ENCODE measurements around the gene CSNK2A1. TPM values are rescaled to one million over a fixed set of nuclear protein-coding genes. Genes with fewer than 3 reads are reported as not detected.
"Not testable (repeated sequence)": the region's sequence is repeated elsewhere in the genome, so short reads cannot be mapped to it uniquely, and the experiment has no call there.

Gene CSNK2A1
- total RNA-seq, 1 donor from 2014 or later = 160 TPM

GRCh38 chr20:458776-459175 is 84.8 kb downstream of the CSNK2A1 start:
- DNase-seq (ENCODE audit: low spot score) = no peak

DNA sequence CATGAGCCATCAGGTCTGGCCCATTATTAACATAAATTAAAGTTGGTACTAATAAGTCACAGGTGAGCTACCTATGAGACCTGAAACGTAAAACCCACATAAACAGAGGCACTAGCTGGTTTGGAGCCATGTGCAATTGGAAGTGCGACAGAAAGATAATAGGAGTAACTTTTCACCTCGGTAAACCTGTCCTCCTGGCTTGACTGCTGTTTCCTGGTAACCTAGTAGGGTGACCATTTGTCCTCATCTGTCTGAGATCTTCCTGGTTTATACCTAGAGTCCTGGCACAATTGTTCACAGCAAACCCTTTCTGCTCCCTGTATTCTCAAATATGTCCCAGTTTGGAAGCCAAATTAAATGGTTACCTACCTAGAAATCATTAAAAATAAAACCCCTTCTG is 88.6 kb downstream of the CSNK2A1 start:
- no peak for DNase-seq (ENCODE audit: low spot score)

DNA sequence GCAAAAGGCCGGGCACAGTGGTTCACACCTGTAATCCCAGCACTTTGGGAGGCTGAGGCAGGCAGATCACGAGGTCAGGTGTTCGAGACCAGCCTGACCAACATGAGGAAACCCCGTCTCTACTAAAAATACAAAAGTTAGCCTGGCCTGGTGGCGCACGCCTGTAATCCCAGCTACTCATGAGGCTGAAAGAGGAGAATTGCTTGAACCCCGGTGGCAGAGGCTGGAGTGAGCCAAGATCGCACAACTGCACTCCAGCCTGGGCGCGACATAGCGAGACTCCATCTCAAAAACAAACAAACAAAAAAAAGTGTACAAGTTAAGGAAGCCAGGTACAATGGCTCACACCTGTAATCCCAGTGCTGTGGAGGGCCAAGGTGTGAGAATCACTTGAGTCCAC is 91.6 kb downstream of the CSNK2A1 start:
- DNase-seq (ENCODE audit: low spot score) = not testable (repeated sequence)

DNA sequence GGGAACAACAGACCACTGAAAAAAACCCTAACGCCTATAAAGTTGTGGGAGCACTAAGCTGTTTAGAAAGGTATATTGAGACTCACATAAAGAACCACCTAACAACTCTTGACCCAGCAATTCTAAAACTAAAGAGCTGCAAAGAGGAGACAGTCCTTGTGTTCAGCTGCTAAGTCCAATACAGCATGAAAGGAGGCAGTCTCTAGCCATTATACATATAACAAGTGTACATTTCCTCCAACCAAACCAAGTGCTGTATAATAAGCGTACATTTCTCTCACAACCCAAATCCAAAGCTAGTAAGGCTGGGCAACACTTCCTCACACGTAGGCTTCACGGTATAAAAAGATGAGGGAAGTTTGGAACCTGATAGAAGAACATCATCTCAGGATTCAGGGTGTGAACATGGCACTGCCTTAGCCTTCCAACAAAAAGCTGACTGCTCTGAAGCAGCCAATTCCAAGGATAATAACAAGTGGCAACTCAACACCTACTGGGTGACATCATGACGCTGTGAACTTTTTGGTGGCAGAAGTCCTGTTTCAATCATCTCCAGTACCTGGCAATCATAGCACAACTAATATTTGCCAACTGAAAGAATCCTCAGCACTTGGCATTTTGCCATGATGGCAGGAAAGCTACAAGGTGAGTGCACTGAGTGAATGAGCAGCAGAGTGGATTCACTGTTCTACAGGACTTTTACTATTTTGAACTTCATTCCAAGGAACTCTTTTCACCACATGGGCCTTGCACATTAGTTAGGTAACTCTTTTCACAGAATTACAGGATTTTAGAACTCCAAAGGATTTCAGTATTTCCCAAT is 97.9 kb downstream of the CSNK2A1 start:
- DNase-seq (ENCODE audit: low spot score) = no peak

GRCh38 chr20:444862-445426 is 98.6 kb downstream of the CSNK2A1 start:
- no peak for DNase-seq (ENCODE audit: low spot score)

- DNase-seq (ENCODE audit: low spot score) = no peak
Observed at GRCh38 chr20:444117-444516, 99.5 kb downstream of the CSNK2A1 start.

- no peak for DNase-seq (ENCODE audit: low spot score)
Observed at GRCh38 chr20:443223-443775, 100.3 kb downstream of the CSNK2A1 start.

DNA sequence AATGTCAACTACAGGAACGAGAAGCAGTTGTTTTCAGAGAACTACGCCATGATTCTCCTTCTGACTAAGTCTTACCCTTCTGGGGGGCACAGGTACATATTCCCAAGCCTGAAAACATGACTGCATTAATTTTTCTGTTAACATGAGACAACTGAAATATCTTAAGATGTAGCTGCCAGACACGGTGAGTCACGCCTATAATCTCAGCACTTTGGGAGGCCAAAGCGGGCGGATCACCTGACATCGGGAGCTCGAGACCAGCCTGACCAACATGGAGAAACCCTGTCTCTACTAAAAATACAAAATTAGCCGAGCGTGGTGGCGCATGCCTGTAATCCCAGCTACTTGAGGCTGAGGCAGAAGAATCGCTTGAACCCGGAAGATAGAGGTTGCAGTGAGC is 103.0 kb downstream of the CSNK2A1 start:
- no peak for DNase-seq (ENCODE audit: low spot score)

DNA sequence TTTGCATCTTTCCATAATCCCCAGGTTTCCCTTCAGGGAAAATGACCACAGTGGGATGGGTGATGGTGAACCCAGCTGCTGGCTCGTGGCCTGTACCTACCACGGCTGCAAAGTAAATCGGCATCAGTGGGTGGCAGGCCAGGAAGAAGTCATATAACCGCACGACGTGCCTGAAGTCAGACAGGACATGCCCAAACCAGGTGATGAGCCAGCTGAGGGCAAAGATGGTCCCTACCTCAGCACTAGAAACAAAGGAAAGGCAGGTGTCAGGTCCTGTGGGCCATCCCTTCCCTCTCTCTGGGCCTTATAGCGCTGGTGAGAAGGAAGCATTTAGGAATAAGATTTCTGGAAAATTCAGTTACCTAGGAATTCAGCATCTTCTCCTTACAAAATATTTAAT is 103.4 kb downstream of the CSNK2A1 start:
- no peak for DNase-seq (ENCODE audit: low spot score)

DNA sequence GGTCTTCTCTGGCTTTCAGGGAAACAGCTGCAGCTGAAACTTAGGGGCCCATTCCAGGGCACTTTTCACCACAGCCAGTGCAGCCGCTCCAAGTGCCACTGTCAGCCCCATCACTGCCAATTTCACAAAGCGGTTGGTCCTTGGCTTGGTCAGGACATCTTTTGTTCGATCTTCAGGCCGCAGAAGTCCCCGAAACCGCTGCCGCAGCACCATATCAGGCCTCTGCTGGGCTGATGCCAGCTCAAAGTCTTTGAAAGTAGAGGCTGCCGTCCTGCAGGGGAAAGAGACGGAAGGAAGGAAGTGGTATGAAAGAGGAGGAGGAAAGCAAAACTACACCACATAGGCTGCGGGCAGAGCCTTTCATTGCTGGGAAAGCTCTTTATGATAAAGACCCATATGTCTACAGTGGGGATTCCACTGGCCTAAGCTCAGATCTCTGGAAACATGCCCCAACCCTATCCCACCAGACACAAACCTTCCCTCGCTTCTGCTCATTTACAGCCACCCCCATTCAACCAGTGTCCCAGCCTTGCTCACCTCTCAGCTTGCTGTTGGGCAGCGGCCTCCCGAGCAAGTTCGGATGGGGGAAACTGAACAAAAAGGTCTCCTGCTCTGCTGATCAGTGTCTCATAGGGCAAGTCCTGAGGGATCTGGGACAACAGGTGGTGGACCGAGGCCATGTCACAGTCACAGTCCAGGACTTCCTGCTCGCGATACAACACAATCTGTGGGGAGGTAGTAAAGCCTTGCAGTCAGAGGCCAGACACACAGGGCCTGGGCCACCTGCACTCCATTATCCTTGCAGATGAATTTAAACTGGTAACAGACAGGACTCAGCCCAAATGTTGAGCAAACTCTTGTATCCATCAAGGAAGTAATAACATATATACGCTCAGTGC is 104.8 kb downstream of the CSNK2A1 start:
- DNase-seq (ENCODE audit: low spot score) = no peak

GRCh38 chr20:437787-438486 is 105.7 kb downstream of the CSNK2A1 start:
- no peak for DNase-seq (ENCODE audit: low spot score)

DNA sequence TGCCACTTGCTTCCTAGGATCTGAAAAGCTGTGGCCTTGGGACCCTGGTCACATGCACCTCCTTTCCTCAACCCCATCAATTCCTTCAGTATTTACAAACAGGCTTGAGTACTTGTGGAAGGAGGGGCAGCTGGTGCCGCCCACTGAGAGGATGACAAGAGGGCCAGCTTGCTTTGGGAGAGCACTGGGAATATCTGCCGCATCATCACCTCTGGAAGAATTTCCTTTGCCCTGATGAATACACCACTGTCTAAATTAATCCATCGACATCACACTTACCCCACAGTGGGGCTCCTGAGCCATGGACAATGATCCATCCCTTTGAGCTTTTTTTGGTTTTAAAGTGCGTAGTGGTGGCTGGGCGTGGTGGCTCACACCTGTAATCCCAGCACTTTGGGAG is 107.1 kb downstream of the CSNK2A1 start:
- no peak for DNase-seq (ENCODE audit: low spot score)

DNA sequence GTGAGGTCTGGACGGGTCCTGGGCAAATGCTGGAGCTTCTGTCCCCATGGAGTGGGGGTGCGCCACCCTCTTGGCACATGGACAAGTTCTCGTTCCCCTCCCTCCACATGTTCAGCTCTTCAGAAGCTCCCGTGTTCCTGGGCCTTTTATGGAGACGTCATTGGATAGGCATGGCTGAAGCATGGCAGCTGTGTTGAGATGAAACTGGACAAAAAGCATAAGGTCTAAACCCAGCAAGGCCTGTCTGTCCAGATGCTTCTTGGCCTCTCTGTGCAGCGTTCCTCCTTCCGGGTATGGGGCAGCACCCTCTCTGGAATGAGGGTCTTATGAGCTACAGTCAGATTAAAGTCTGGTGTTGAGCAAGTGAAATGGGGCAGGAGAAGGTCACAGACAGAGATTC is 108.0 kb downstream of the CSNK2A1 start:
- no peak for DNase-seq (ENCODE audit: low spot score)

DNA sequence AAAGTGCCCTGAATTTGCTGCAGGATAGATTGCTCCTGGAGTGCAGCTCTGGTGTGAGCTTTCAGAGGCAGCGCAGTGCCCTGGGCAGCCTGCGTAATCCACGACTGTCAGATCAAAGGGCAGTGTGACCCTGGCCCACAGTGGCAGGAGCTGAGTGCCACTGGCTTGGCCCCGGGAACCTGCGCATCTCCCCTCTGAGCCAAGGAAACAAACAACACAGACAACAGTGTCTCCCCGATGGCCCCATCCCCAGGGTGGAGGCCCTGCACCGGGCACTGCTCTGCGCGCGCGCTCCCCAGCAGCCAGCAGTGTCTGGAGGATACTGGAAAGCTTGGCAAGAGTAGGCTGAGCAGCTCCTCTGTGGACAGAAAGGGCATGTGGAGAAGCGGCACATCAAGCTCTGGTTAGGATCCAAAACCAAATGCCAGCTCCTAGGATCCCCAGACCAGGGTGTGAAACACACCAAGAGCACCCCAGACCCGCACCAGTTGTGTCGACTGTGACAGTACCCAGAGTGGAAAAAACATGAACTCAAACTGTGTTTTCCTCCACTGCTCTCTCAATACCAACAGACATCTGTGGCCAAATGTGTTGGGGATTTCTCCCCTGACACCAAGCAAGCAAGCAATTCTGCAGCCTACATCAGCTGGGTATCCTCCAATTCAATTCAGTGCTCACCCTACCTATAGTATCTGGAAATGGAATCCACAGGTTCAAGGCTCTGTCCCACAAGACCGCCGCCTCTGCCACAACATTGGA is 108.8 kb downstream of the CSNK2A1 start:
- DNase-seq (ENCODE audit: low spot score) = no peak

DNA sequence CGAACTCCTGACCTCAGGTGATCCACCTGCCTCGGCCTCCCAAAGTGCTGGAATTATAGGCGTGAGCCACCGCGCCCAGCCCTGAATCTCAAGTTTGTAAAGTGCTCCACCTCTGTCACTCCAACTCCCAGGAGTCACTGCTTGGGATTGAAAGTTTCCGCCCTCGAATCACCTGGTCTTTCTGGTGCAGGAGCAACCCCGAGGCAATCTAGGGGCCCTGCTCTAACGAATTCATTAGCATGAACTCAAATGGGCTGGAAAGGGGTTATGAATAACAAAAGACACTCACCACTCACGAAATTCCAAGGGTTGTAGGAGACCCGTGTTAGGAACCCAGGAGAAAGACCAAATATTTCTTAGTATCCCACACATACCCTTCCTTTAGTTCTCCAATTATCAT is 109.4 kb downstream of the CSNK2A1 start:
- no peak for DNase-seq (ENCODE audit: low spot score)

DNA sequence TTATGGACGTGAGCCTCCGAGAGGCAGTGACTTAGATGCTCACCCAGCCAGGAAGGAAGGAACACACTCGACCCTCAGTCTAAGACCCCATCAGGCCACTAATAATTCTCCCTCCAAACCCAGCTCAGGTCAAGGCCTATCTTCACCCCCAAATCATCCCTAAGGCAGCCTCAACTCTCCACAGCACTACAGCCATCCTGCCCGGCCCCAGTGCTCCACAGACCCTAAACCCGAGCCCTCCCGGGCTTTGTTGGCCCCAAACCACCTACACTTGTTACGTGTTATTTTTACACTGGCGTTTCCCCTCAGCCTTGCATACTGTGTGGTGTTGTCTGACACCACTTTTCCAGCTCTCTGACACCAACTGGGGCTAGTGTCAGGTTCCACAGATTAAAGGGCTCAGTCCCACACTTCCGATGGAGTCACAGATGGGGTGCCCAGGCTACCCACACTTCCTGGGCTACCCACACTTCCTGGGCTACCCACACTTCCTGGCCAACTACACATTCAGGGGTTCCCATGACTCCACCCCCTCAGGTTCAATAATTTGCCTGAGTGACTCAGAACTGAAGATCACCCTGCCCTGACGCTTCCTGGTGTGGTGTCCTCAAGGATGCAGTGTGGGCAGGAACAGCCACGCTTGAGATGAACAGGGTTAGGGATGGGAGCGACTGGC is 110.2 kb downstream of the CSNK2A1 start:
- no peak for DNase-seq (ENCODE audit: low spot score)

DNA sequence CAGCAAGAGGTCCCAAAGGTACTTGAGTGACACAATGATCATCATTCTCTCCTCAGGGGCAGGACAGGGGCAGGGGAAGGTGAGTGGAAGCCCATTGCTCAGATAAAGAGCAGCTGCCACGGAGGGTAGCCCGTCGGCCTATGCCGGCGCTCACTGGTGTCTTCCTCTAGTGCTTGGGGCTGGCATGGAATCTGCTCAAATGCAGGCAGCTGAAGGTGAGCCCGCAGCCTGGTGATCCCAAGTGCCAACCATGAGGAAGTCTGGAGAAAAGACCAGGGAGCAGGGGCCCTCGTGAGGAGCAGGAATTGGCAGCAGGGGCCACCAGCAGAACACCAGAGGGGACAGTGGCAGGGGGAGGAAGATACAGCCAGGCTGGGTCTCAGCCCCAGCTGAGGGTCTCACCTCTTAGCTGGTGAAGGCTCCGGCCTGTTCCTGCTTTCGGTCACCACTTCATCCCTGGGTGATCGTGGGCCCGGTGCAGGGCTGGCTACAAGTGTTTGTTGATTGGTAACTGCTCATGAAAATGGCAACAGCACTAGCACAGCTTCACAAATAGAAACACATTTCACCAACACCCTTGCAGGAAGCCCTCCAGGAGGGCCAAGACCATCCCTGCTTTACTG is 110.8 kb downstream of the CSNK2A1 start:
- no peak for DNase-seq (ENCODE audit: low spot score)

- no peak for DNase-seq (ENCODE audit: low spot score)
Observed at GRCh38 chr20:432208-432607, 111.4 kb downstream of the CSNK2A1 start.

- no peak for DNase-seq (ENCODE audit: low spot score)
Observed at GRCh38 chr20:431012-431904, 112.3 kb downstream of the CSNK2A1 start.

Data from ureter (tissue), 1 donor.